Vagina (tissue), 2 donors: ENCODE data around the gene CREG1. TPM values are rescaled to one million over a fixed set of nuclear protein-coding genes. Genes with fewer than 3 reads are reported as not detected.

ENCODE experiments used
- DNase-seq, 2 donors: peaks; one replicate each; pipeline ENCODE4 v3.0.0-alpha.2; 2017; ENCODE audit errors: extremely low spot score in 2 of 2
- H3K27ac ChIP-seq: fragments of 200-600 bp; sonication (generic); one replicate; pipeline ENCODE4 v1.5.1; 2019
- H3K27me3 ChIP-seq: fragments of 200-600 bp; sonication (generic); one replicate; pipeline ENCODE4 v1.5.1; 2019
- H3K36me3 ChIP-seq, 2 donors: fragments of 200-600 bp; sonication (generic); one replicate each; pipeline ENCODE4 v1.5.1; 2017 to 2019
- H3K4me1 ChIP-seq: fragments of 200-600 bp; sonication (generic); one replicate; pipeline ENCODE4 v1.5.1; 2019
- H3K4me3 ChIP-seq, 2 donors: fragments of 200-600 bp; sonication (generic); 1 replicate in 1 of 2; 2 replicates in 1 of 2; pipeline ENCODE4 v1.5.1; 2016 to 2019
- H3K9me3 ChIP-seq: fragments of 200-600 bp; sonication (generic); one replicate; pipeline ENCODE4 v1.5.1; 2019
- POLR2A ChIP-seq, 2 donors: fragments of 450-650 bp; IDR thresholded peaks; one replicate each; pipeline ENCODE4 v1.6.1; 2017; ENCODE audit warnings: antibody characterized with exemption in 2 of 2, mild to moderate bottlenecking in 2 of 2, moderate library complexity in 2 of 2
- POLR2AphosphoS5 ChIP-seq, 2 donors: sonication (generic); formaldehyde crosslinking; IDR thresholded peaks; one replicate each; pipeline ENCODE4 v1.9.0; 2017; ENCODE audit warnings: antibody characterized with exemption in 2 of 2, mild to moderate bottlenecking in 2 of 2, low read depth in 1 of 2; ENCODE audit not compliant: insufficient read depth in 1 of 2
- intact Hi-C: fragments of 100-400 bp; cut with DNase I; formaldehyde crosslinking; loops from one replicate; pipeline ENCODE4 v1.15.1; 2023
- total RNA-seq: library from RNA; depleted of rRNA; stranded (reverse); fragments of >200 nt; gene quantifications from one replicate; pipeline ENCODE4 v1.2.3, GENCODE V29; 2016
- TF ChIP-seq, protein P1 (sequence below), 3 experiments: fragments of 450-650 bp in 2 of 3; fragments of 200-600 bp in 1 of 3; sonication (generic) in 1 of 3; IDR thresholded peaks; one replicate each; pipeline ENCODE4 v1.5.1; 2017 to 2019; ENCODE audit warnings: antibody characterized with exemption in 3 of 3, mild to moderate bottlenecking in 2 of 3, moderate library complexity in 2 of 3

The CREG1 gene
- total RNA-seq, 1 donor from 2014 or later, result 152 TPM

DNA sequence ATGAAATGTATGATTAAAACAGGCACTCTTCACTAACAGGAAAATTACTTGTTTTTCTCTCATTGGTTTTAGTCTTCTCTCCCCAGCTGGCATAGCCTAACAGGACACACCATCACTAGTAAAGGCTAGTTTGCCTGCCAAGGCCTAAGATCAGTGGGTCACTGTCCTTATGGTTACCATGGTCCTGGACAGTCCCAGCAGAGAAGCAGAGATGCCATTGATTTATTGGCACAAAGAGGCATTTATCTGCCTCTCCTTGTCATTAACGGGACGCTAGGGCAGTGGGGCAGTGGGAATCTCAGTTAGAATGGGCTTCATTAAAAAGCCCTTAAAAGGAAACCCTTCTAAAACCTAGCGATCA, 49.1 kb downstream of the CREG1 start:
- Histone ChIP-seq H3K9me3 (no peaks in the 10 kb centered on the region), H3K36me3 (no peaks in the 10 kb centered on the region), H3K4me1 (no peaks in the 10 kb centered on the region), H3K27me3 (no peaks in the 10 kb centered on the region), H3K27ac (no peak overlapping the region), H3K4me3 (no peak overlapping the region)
- intact Hi-C loops, result no loop called here
- TF ChIP-seq POLR2A (IDR thresholded peaks at IDR 0.05) (no peak), POLR2AphosphoS5 (IDR thresholded peaks at IDR 0.05; ENCODE audit: insufficient read depth in 1 of 2, low read depth in 1 of 2) (no peak)
- TF ChIP-seq, protein P1, sequence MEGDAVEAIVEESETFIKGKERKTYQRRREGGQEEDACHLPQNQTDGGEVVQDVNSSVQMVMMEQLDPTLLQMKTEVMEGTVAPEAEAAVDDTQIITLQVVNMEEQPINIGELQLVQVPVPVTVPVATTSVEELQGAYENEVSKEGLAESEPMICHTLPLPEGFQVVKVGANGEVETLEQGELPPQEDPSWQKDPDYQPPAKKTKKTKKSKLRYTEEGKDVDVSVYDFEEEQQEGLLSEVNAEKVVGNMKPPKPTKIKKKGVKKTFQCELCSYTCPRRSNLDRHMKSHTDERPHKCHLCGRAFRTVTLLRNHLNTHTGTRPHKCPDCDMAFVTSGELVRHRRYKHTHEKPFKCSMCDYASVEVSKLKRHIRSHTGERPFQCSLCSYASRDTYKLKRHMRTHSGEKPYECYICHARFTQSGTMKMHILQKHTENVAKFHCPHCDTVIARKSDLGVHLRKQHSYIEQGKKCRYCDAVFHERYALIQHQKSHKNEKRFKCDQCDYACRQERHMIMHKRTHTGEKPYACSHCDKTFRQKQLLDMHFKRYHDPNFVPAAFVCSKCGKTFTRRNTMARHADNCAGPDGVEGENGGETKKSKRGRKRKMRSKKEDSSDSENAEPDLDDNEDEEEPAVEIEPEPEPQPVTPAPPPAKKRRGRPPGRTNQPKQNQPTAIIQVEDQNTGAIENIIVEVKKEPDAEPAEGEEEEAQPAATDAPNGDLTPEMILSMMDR (IDR thresholded peaks at IDR 0.05), result no peak
- DNase-seq, result peak in 1 of 2 donors; percentile 13

DNA sequence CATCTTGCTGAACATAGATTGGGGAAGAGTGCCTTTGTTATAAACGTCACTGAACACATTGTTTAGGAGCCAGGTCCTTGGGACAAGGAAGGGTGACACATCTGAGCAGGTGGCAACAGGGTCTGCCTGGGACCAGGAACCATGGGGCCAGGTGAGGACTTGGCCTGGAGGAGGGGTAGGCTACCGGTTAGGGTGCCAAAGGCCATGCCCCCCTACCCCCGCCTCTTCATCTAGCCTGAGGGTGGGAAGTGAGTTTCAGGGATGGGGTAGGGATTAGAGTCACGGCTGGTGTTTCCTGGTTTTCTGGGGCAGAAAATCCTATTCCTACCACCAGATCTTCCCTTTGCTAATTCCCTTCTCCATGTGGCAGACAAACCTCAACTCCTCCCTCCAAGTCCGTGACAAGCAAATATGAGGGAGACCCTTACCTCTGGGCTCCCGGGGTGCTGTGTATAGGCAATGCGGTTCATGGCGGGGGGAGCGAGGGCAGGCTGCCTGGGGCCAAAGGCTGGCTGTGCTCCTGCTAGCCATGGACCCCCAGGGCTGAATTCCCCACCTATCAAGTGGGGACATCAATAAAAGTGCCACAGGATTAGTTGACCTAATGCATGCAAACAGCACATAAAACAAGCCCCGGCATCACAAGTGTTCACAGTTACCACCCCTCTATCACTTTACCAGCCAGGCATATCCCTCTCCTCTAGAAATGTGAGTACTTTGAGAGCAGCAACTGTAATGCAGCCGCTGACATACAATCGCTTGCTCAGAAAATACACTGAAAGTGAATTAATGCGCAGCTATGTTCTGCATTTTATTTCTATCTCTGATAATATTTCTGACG, 49.7 kb downstream of the CREG1 start:
- TF ChIP-seq, protein P1 (IDR thresholded peaks at IDR 0.05), result no peak
- TF ChIP-seq POLR2A (IDR thresholded peaks at IDR 0.05) (no peak), POLR2AphosphoS5 (IDR thresholded peaks at IDR 0.05; ENCODE audit: insufficient read depth in 1 of 2, low read depth in 1 of 2) (no peak)
- H3K4me3 ChIP-seq, result no peak overlapping the region
- no peaks in the 10 kb centered on the region for H3K36me3 ChIP-seq
- H3K4me1 ChIP-seq, result no peaks in the 10 kb centered on the region
- no peaks in the 10 kb centered on the region for H3K9me3 ChIP-seq
- no peak overlapping the region for H3K27ac ChIP-seq
- H3K27me3 ChIP-seq, result no peaks in the 10 kb centered on the region
- DNase-seq, result peak in 1 of 2 donors; percentile 65
- intact Hi-C loops, result no loop called here

DNA sequence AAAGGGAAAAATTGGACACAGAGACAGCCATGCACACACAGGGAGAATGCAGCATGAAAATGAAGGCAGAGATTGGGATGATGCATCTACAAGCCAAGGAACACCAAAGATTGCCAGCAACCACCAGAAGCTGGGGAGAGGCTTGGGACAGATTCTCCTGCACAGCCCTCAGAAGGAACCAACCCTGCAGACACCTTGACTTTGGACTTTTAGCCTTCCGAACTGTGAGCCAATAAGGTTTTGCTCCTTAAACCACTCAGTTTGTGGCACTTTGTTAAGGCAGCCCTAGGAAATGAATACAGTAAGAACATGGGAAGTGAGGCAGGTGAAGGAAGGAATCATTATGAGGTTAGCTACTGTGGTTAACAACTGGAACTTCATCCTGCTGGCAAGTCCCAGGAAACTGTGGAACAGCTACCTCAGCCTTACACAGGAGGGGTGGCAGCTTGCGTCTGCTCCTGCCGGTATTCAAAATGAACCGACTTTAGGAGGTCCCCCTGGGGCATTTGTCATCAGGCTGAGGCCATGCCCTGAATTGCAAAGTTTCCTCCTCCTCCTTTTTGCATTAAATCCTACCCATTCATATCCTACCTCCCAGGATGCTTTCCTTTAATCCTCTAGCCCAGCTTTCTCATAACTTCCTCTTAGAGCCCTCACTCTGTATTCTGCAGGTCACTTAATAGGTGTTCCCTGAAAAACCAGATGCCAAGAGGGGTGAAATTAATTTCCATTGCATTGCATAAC, 50.7 kb downstream of the CREG1 start:
- intact Hi-C loops, result no loop called here
- no peaks in the 10 kb centered on the region for H3K36me3 ChIP-seq
- DNase-seq, result peak in 1 of 2 donors; percentile 37
- no peak overlapping the region for H3K27ac ChIP-seq
- TF ChIP-seq POLR2AphosphoS5 (IDR thresholded peaks at IDR 0.05; ENCODE audit: insufficient read depth in 1 of 2, low read depth in 1 of 2) (no peak), POLR2A (IDR thresholded peaks at IDR 0.05) (no peak)
- TF ChIP-seq, protein P1 (IDR thresholded peaks at IDR 0.05), result no peak
- no peaks in the 10 kb centered on the region for H3K9me3 ChIP-seq
- no peaks in the 10 kb centered on the region for H3K27me3 ChIP-seq
- H3K4me3 ChIP-seq, result no peak overlapping the region
- no peaks in the 10 kb centered on the region for H3K4me1 ChIP-seq

DNA sequence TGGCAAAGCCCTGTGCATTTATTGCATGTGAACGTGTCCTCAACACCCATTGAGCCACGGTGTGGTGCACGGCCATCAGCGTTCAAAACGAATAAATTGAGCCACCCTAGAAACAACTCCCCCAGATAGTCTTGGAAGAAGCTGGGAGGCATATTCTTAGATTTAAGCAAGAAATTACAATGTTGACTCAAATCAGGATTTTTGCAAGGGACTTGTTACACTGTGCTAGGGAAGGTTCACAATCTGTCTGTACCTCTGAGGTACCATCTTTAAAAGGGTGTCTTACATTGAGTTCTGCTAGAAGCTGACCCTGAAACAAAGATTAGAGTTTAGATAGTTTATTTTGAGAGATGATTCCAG, 51.4 kb downstream of the CREG1 start:
- Histone ChIP-seq H3K4me1 (no peaks in the 10 kb centered on the region), H3K27ac (no peak overlapping the region), H3K27me3 (no peaks in the 10 kb centered on the region), H3K36me3 (no peaks in the 10 kb centered on the region), H3K9me3 (no peaks in the 10 kb centered on the region), H3K4me3 (no peak overlapping the region)
- TF ChIP-seq POLR2AphosphoS5 (IDR thresholded peaks at IDR 0.05; ENCODE audit: insufficient read depth in 1 of 2, low read depth in 1 of 2) (no peak), POLR2A (IDR thresholded peaks at IDR 0.05) (no peak)
- TF ChIP-seq, protein P1 (IDR thresholded peaks at IDR 0.05), result no peak
- peak in 1 of 2 donors; percentile 10 for DNase-seq
- intact Hi-C loops, result no loop called here
